GM13976 (cell line): ENCODE measurements around the gene C16orf86.

Experiments used
- DNase-seq: peaks from one replicate; pipeline ENCODE4 v3.0.0; 2012; ENCODE audit warnings: low spot score
- CTCF ChIP-seq: IDR thresholded peaks from 2 replicates; pipeline ENCODE4 v1.5.1; 2012; ENCODE audit warnings: borderline replicate concordance, mild to moderate bottlenecking; ENCODE audit not compliant: insufficient read depth; ENCODE audit errors: extremely low read depth, missing control alignments, control extremely low read depth
- in situ Hi-C: fragments of 300-500 bp; cut with MboI; formaldehyde crosslinking; loops from one replicate; pipeline ENCODE4 v1.12.0; 2022; ENCODE audit warnings: low sequenced_read_pairs, mixed read lengths, inconsistent platforms; ENCODE audit not compliant: unreplicated experiment

C16orf86 gene

DNA sequence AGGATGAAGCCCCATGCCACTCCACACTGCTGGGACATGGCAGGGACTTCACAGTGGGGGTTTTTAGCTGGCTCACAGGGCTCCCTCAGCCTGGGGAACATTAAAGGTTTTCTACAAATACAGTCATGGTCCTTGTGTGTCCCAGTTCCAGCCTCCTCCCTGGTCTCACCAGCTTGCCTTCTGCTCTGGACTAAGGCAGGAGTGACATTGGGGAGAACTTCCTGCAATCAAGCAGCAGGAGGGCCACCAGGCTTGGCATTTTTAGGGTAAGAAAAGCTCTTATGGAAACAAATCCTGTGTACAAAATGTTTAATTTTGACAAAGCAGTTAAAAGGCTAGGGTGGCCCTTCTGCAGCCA lies 4.0 kb upstream of the C16orf86 start:
- no peak for TF ChIP-seq CTCF
- DNase-seq, result no peak
- in situ Hi-C loops, result no loop called here

GRCh38 chr16:67663151-67663876 lies 3.3 kb upstream of the C16orf86 start:
- no peak for DNase-seq
- no peak for TF ChIP-seq CTCF
- in situ Hi-C loops, result no loop called here

GRCh38 chr16:67663877-67664222 lies 2.8 kb upstream of the C16orf86 start:
- no peak for TF ChIP-seq CTCF
- in situ Hi-C loops, result no loop called here
- no peak for DNase-seq

DNA sequence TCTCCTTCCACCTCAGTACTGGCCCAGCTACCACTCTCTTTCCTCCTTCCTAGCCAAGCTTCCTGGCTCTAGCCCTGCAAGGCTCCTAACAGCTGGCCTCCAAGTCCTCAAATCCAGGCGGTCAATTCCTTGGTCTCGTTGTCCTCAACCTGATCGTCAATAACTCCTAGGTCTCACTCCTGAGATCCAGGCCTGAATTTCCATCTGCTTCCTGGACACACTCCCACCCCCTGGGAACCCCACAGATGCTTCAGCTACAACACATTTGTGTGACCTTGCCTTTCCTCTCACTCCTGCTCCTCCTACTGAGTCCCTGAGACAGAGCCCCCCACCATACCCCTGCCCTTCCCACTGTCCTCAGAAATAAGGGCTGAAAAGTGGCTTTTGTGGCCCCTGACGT lies 2.4 kb upstream of the C16orf86 start:
- TF ChIP-seq CTCF, result no peak
- in situ Hi-C loops, result no loop called here
- no peak for DNase-seq

GRCh38 chr16:67664871-67665270 lies 1.7 kb upstream of the C16orf86 start:
- DNase-seq, result no peak
- TF ChIP-seq CTCF, result no peak
- in situ Hi-C loops, result no loop called here

- DNase-seq, result no peak
- in situ Hi-C loops, result no loop called here
- TF ChIP-seq CTCF, result no peak
Measured at GRCh38 chr16:67665598-67665997, 1.0 kb upstream of the C16orf86 start.

DNA sequence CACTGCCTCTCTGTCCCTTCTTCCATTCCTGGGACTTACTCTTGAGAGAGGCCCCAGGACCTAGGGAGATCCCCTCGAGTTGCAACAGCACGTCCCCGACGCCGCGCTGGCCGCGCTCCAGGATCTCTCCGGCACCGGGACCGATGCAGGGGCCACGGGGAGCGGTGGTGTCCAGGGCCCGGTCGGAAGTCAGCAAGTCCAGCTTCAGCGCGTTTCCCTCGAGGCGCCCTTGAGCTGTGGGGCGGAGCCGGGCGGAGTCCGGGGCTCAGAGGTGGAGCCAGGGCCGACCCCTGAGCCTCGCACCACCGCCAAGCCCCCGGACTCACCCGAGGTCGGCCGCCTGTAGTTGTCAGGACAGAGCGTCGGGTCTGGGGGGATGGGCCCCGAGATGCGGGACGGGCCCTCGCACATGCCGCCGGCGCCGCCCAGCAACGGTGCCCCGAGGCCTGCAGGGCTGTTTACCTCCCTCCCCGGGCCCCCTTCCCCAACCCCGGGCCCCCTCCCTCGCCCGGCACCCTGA lies 522 bp upstream of the C16orf86 start:
- in situ Hi-C loops, result no loop called here
- TF ChIP-seq CTCF, result no peak
- no peak for DNase-seq
